ENCODE results near the gene LRRN1.

The LRRN1 gene

DNA sequence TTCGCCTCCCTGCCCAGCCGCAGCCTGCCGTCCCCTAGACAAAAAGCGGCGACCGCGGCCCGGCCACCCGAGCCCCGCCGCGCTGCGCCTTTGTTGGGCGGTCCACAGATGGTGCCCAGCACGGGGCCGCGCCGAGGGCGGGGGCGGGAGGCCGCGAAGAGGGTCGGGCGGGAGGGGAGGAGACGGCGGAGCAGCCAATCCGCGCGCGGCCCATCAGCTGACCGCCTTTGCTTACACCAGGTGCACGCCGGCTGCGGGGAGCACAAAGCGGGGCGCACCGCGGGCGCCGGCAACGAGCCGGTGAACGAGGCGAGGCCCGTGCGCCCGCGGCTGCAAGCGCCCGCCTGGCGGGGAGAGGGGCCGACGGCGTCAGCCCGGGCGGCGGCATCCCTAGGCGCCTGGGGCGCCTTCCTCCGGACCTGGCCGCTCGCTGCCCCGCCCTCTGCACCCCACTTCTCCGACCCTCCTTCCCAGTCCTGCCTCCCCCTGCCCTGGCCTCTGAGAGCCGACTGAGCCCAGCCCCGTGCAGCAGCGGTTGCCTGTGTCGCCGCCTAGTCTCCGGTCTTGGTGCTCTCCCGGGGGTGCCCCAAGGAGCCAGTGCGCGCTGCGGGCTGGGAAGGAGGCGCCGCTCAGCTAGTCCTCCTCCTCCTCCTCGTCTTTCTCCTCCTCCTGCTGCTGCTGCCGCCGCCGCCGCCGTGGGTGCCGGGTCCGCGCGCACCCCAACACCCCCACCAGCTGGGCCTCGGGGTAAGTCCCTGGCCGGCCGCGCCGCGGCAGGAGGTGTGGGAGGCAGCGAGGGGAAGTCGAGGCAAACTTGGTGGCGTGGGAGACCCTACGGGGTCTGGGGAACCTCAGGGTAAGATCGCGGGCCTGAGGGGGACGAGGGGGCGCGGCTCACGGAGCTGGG lies at the start of gene LRRN1:
LRRN1 (plus strand) TSS at position 259 of the 907 bp plus-strand sequence. CDS start 45,211 bp downstream, outside the sequence.
- peak; percentile 55 for DNase-seq

DNA sequence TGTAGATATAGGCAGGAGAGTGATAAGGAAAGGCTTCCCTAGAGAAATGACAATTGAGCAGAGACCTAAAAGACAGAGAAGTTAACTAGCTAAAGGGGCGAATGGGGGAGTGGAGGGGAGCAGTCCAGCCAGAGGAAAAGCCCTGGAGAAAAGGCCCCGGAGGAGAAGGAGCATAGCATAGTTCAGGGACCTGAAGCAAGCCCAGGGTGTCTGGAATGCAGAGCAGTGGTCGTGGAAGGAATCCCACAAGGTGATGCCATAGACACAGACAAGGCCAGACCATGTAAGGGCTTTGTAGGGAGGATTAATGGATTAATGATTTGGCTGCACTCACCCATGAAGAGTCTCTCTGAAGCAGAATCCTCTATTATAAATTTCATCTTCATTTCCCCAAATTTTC lies 45.8 kb upstream of the LRRN1 start:
- DNase-seq: no peak

- DNase-seq: no peak
Observed at GRCh38 chr3:3765661-3766060, 33.6 kb upstream of the LRRN1 start.

- no peak for DNase-seq
Observed at GRCh38 chr3:3766140-3766539, 33.1 kb upstream of the LRRN1 start.

DNA sequence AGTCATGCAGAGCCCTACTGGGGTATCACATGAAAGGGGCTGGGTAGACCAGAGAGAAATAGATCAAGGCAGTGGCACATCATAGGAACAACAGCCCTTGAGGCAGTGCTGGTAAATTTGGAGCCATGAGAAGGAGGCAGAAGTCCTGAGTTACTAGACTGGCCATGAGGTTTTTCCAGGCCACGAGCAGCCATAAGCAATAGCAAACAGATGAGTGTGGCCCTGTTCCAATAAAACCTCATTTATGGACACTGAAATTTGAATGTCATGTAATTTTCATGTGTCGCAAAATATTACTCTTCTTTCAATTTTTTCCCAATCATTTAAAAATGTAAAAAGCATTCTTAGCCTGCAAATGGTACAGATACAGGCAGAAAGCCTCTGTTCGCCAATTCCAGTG lies 28.1 kb upstream of the LRRN1 start:
- DNase-seq: no peak

DNA sequence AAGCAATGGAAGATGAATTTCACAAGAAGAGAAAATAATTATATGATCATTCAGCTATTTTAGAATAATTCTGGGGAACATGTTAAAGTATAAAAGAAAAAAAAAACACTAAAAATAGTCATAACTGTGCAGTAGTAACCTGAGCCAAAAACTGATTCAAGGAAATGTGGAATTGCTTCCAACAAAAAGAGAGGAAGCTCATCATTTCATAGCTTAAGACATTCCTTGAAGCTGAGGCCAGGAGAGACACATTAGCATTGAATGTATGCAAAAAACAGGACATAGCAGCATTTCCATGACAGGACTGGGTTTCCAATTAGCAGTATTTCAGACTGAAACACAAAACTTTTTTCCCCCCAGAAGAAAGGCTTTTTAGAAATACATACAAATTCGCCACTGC lies 27.7 kb upstream of the LRRN1 start:
- no peak for DNase-seq

- DNase-seq: no peak
Observed at GRCh38 chr3:3772338-3772737, 26.9 kb upstream of the LRRN1 start.

GRCh38 chr3:3772920-3773319 lies 26.3 kb upstream of the LRRN1 start:
- no peak for DNase-seq

GRCh38 chr3:3776607-3777006 lies 22.6 kb upstream of the LRRN1 start:
- DNase-seq: no peak

GRCh38 chr3:3778216-3778615 lies 21.0 kb upstream of the LRRN1 start:
- no peak for DNase-seq

DNA sequence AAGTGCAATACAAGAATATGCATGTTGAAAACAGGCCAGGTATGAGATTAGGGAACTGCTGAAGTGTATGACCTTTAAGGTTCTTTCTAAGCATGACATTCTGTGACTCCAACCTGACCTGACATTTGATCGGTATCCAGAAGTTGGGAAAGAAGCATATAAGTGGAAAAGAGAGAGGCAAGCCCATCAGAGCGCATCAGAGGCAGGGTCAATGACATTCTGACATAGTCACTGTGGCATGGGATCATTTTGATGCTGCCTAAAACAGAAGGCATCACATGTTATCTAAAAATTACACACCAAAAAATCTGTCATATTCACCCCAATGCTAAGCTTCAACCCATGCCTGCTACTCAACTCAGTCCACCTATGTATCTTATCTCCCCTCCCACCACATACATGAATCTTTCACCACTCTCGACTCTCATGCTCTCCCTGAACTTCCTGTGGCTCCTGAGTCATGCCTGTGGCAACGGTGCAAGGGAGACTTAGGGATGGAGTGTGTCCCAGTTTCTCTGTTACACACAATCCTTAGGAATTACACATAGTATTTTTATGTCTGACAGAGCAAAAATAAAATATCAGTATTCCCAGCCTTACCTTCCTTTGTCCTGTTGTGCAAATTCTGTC lies 20.5 kb upstream of the LRRN1 start:
- DNase-seq: no peak

- DNase-seq: no peak
Observed at GRCh38 chr3:3782457-3782856, 16.8 kb upstream of the LRRN1 start.

- no peak for DNase-seq
Observed at GRCh38 chr3:3783210-3783609, 16.0 kb upstream of the LRRN1 start.

DNA sequence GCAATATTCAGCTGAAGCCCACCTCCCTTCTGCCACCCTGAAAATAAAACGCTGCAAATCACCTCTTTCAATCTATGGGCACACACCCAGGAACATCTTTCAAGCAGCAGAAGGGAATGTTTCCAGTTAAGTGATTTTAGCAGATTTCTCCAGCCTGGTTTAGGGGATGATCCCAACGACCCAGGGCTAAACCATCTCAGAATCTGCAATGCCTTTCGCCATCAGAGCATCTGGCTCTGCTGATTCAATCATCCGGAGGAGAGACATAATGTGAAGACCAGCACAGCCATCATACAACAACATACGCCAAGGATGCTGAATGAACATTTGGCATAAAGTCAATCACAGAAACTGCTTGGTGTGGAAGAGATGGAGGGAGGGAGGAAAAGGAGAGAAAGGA lies 15.5 kb upstream of the LRRN1 start:
- DNase-seq: no peak

- DNase-seq: no peak
Observed at GRCh38 chr3:3792391-3792790, 6.8 kb upstream of the LRRN1 start.

GRCh38 chr3:3798631-3799113 lies 559 bp upstream of the LRRN1 start:
- peak; percentile 43 for DNase-seq

DNA sequence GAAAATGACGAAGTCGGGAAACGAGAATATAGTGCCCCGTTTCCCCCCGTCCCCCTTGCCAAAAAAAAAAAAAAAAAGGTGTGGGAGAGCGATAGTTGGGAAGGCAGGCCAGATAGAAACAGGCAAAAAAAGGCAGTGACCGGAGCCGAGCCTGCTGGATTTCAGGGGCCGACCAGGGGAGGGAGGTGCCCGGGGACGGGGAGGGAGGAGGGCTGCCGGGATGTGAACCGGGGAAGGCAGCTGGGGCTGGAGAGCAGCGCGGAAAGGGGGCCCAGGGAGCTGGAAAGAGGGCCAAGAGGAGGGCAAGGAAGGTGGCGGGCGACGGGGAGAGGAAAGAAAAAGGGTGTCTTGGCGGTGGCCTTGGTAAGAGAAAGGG lies 837 bp downstream of the LRRN1 start:
- DNase-seq: no peak

DNA sequence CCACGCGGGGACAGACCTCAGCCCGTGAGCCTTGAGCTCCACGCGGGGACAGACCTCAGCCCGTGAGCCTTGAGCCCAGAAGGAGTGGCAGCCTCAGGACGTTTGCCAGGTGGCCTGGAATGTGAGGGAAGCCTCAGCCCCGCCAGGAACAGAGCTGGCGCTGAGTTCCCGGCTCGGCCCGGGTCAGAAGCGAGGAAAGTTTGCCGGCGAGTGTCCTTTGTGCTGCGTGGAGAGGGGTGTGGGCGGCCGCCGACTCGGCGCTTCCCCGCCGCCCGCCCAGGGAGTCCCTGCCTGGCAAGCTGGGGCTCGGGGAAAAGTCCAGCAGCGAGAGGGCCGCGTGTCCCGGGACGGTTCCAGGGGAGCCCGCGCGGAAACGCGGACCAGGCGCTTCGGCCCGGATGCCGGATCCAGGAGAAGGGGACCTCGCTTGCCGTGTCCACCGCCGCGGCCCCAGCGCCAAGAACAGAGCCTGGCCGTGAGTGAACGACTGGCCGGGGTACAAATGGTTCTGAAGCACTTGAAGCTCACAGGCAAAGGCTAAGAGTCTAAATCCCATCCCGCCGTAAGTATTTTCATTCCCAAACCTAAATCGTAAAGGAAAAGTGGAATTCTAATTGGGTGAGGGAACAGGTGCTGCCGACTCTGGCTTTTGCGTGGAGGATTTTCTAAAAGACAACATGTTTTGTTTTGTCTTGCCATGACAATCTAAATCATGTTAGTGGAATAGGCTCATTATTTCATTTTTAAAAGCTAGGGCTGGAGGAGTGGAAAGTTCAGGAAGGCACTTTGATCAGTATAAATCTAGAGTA lies 1.7 kb downstream of the LRRN1 start:
- DNase-seq: no peak

DNA sequence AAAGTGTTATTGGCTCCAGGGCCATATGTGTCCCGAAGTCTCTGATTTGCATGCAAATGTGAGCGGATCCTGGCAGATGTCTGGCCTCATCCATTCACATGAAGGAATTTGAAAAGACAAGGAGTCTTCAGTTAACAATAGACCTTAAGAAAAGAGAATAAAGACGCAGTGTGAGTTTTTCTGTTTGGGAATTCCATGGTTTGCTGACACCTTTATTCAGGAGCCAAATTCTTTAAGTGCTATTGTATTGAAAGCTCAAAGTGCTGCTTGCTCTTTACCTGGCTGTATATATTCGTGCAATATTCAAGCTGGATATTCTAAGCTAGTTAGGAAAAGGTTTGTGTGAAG lies 2.2 kb downstream of the LRRN1 start:
- DNase-seq: no peak

DNA sequence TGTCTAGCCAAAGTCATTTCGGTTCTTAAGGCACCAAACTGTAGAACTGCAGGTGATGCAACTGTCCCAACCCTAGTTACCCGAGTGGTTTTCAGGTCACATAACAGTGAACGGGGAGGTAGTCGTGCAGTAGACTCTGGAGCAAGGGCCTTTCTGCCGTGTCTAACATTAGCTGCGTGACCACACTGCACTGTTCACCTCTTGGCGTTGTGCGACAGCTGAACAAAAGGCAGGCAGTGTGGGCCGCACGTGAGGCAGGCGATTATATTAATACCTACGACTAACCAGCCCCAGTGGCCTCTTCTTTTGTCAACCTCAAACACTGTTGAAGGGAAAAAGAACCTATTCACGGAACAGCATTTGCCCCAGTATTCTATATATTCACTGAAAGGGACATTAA lies 2.8 kb downstream of the LRRN1 start:
- DNase-seq: no peak

DNA sequence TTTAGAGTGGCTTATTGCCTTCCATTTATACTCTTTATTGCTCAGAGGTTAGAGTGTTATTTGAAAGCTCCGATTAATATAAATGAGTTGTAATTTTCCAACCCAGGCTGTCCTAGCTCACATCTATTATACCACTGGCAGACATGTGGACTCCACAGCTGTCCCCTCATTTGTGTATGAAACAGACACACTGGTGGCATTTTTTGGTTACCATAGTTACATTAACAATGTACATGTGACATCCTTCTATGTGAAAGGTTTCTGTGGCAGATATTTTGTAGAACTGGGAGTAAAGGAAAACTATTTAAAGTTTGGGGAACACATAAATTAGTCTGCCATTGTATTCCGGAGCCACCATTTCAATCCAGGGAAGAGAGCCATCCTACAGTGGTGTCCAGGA lies 5.3 kb downstream of the LRRN1 start:
- no peak for DNase-seq

GRCh38 chr3:3806092-3806491 lies 6.9 kb downstream of the LRRN1 start:
- no peak for DNase-seq

- DNase-seq: no peak
Observed at GRCh38 chr3:3806856-3807255, 7.6 kb downstream of the LRRN1 start.

DNA sequence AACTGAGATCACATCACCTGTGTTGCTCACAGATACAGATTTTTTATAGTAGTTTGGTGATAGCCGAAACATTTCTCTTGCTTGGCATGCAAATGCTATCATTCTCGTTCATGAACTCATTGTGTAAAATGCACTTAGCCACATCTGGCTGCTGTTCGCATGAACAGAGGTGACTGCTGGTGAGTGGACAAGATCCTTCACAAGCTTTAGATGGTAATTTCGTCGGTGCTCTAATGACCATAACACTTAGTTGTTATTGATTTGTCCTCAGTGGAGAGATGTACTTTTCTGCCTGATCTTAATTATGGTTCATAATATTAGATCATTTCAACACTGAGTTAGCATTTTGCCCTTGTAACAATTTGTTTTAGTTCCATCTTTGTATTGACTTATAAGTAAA lies 13.8 kb downstream of the LRRN1 start:
- no peak for DNase-seq

Measured in CD4-positive, alpha-beta T cell treated with Interferon gamma for 1 hour (primary cell).